ENCODE measurements around the gene MITF. TPM values are rescaled to one million over a fixed set of nuclear protein-coding genes. Genes with fewer than 3 reads are reported as not detected.

The MITF gene
- total RNA-seq, 1 donor from 2014 or later, result 6.0 TPM

DNA sequence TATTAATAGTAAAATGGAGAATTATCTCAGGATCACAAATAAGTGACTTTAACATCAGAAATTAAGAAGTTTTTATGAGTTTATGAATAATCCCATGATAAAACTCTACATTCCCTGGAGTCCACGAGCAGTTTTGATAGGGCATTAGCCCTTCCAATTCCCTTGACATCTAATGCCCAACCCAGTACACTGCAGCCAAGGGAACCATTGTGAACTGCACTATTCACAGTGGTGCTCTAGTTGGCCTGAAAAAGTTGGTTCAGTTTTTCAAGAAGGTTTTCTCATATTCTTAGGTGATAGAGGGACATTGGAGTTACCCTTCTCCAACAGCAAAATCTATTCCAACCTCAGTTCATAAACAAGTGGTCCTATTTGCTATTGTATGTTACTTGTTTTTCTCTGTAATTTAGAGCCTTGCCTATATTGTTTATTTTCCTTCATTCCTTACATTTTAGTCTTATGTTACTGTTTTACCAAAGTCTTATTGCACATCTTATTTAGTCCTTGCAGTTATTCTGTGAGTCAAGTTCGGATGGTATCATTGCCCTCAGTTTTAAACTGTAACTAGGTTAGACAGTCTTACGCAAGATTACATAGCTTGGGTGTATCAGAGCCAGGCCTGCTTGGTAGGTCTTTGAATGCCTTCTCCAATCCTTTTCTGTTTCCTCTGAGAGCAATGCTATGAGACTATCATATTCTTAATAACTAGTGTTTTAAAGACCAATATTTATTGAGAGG lies 202.3 kb downstream of the MITF start:
- Histone ChIP-seq H3K4me3 (ENCODE audit: insufficient read depth, low read depth, low read length) (no peak overlapping the region), H3K79me2 (ENCODE audit: insufficient read depth, low read length) (no peaks in the 10 kb centered on the region), H3K9me3 (ENCODE audit: insufficient read depth, low read depth, low read length) (no peaks in the 10 kb centered on the region), H3K36me3 (ENCODE audit: insufficient read depth, low read length) (no peaks in the 10 kb centered on the region), H3K27me3 (ENCODE audit: insufficient read depth, low read length) (no peaks in the 10 kb centered on the region), H3K9ac (ENCODE audit: low read length) (no peak overlapping the region), H3K4me1 (ENCODE audit: insufficient read depth, low read length) (no peaks in the 10 kb centered on the region), H4K20me1 (ENCODE audit: insufficient read depth, low read length) (no peaks in the 10 kb centered on the region), H3K4me2 (ENCODE audit: low read length) (no peak overlapping the region), H3K27ac (ENCODE audit: low read depth, low read length) (no peak overlapping the region), H2AFZ (ENCODE audit: low read depth, low read length) (no peak overlapping the region)
- H3K36me3 Mint-ChIP-seq (ENCODE audit: low read depth, unreplicated experiment), result peaks cover 8% of the 10 kb centered on the region
- H3K4me3 Mint-ChIP-seq (ENCODE audit: unreplicated experiment), result no peak overlapping the region
- DNase-seq (ENCODE audit: low read depth) (no peak), FAIRE-seq (no peak)
- no peaks in the 10 kb centered on the region for H3K4me1 Mint-ChIP-seq (ENCODE audit: low read depth, unreplicated experiment)
- H3K27me3 Mint-ChIP-seq (ENCODE audit: low read depth, unreplicated experiment), result no peaks in the 10 kb centered on the region
- no peak overlapping the region for H3K27ac Mint-ChIP-seq (ENCODE audit: unreplicated experiment)
- TF ChIP-seq, protein P1, sequence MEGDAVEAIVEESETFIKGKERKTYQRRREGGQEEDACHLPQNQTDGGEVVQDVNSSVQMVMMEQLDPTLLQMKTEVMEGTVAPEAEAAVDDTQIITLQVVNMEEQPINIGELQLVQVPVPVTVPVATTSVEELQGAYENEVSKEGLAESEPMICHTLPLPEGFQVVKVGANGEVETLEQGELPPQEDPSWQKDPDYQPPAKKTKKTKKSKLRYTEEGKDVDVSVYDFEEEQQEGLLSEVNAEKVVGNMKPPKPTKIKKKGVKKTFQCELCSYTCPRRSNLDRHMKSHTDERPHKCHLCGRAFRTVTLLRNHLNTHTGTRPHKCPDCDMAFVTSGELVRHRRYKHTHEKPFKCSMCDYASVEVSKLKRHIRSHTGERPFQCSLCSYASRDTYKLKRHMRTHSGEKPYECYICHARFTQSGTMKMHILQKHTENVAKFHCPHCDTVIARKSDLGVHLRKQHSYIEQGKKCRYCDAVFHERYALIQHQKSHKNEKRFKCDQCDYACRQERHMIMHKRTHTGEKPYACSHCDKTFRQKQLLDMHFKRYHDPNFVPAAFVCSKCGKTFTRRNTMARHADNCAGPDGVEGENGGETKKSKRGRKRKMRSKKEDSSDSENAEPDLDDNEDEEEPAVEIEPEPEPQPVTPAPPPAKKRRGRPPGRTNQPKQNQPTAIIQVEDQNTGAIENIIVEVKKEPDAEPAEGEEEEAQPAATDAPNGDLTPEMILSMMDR (IDR thresholded peaks at IDR 0.05; ENCODE audit: insufficient read depth, low read depth, low read length), result no peak
- no peak for TF ChIP-seq EZH2 (IDR thresholded peaks at IDR 0.05; ENCODE audit: insufficient read depth, low read length)
- no peaks in the 10 kb centered on the region for H3K9me3 Mint-ChIP-seq (ENCODE audit: unreplicated experiment)

DNA sequence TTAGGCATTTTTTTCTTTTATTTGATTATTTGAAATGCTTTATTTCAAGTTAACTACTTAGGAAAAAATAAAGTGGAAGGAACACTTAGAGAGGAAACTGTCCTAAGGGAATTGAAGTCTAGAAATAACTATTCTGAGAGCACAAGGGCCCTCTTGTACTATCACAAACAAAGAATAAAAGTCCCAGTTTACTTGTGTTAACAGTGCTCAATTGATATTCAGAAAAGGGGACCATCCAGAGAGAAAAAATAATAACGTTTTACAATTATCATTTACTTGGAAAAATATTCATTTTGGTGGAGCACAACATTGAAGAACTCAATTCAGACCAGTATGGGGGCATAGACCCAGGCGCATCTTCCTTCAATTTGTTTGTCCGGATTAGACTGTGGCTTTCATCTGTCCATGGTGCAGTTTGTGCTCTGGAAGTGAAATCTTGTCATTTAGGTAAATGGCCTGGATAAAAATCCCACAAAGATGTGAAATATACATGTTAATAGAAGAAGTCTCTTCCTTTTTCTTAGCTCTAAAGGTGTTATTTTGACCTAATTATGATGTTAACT lies 205.7 kb downstream of the MITF start:
- no peak overlapping the region for H3K27ac Mint-ChIP-seq (ENCODE audit: unreplicated experiment)
- no peaks in the 10 kb centered on the region for H3K4me1 Mint-ChIP-seq (ENCODE audit: low read depth, unreplicated experiment)

More for the DNA sequence above, 205.7 kb downstream of the MITF start:
- no peak overlapping the region for H3K9ac ChIP-seq (ENCODE audit: low read length)
- DNase-seq (ENCODE audit: low read depth), result no peak
- TF ChIP-seq, protein P1 (IDR thresholded peaks at IDR 0.05; ENCODE audit: insufficient read depth, low read depth, low read length), result no peak
- no peak for TF ChIP-seq EZH2 (IDR thresholded peaks at IDR 0.05; ENCODE audit: insufficient read depth, low read length)
- Mint-ChIP-seq H3K9me3 (ENCODE audit: unreplicated experiment) (no peaks in the 10 kb centered on the region), H3K4me3 (ENCODE audit: unreplicated experiment) (no peak overlapping the region), H3K27me3 (ENCODE audit: low read depth, unreplicated experiment) (no peaks in the 10 kb centered on the region), H3K36me3 (ENCODE audit: low read depth, unreplicated experiment) (peaks cover 4% of the 10 kb centered on the region)
- H3K4me2 ChIP-seq (ENCODE audit: low read length), result no peak overlapping the region
- H4K20me1 ChIP-seq (ENCODE audit: insufficient read depth, low read length), result no peaks in the 10 kb centered on the region
- H3K4me3 ChIP-seq (ENCODE audit: insufficient read depth, low read depth, low read length), result no peak overlapping the region
- no peaks in the 10 kb centered on the region for H3K4me1 ChIP-seq (ENCODE audit: insufficient read depth, low read length)
- no peaks in the 10 kb centered on the region for H3K27me3 ChIP-seq (ENCODE audit: insufficient read depth, low read length)
- no peak overlapping the region for H2AFZ ChIP-seq (ENCODE audit: low read depth, low read length)
- H3K27ac ChIP-seq (ENCODE audit: low read depth, low read length), result no peak overlapping the region
- H3K9me3 ChIP-seq (ENCODE audit: insufficient read depth, low read depth, low read length), result no peaks in the 10 kb centered on the region
- no peaks in the 10 kb centered on the region for H3K79me2 ChIP-seq (ENCODE audit: insufficient read depth, low read length)
- H3K36me3 ChIP-seq (ENCODE audit: insufficient read depth, low read length), result no peaks in the 10 kb centered on the region
- no peak for FAIRE-seq
